ENCODE data around the gene GPC3. TPM values are rescaled to one million over a fixed set of nuclear protein-coding genes. Genes with fewer than 3 reads are reported as not detected.

The GPC3 gene
- total and polyA plus RNA-seq, 2 of the 4 experiments (the other 2 are of a cell fraction) = not detected

GRCh38 chrX:133527415-133527814 is 458.0 kb downstream of the GPC3 start:
- Histone ChIP-seq H4K8ac (ENCODE audit: low read depth in 2 of 2, low read length in 2 of 2) (no peak overlapping the region), H2AK5ac (ENCODE audit: low read depth, low read length) (no peak overlapping the region), H4K20me1 (ENCODE audit: insufficient read depth, low read length) (no peaks in the 10 kb centered on the region), H2AFZ (replicated peaks; ENCODE audit: low read length, poor library complexity) (no peak overlapping the region), H3K36me3 (ENCODE audit: control insufficient read depth, insufficient read depth, low read length) (no peaks in the 10 kb centered on the region), H2BK20ac (ENCODE audit: low read depth, low read length) (no peak overlapping the region), H4K91ac (ENCODE audit: insufficient read depth, low read depth, low read length) (no peak overlapping the region), H3K23ac (ENCODE audit: low read depth, low read length) (no peak overlapping the region), H2BK15ac (ENCODE audit: low read depth, low read length) (no peak overlapping the region), H3K14ac (replicated peaks; ENCODE audit: low read depth, low read length) (no peak overlapping the region), H2AK9ac (replicated peaks; ENCODE audit: low read depth, low read length, poor library complexity) (no peak overlapping the region), H3K27me3 (ENCODE audit: control insufficient read depth, insufficient read depth, low read length) (peaks cover 2% of the 10 kb centered on the region; the same call in 1 of the 2 replicates), H3K4ac (ENCODE audit: low read depth, low read length) (no peak overlapping the region), H3K4me3 (ENCODE audit: insufficient read depth, low read depth, low read length) (no peak overlapping the region), H3K18ac (ENCODE audit: low read depth, low read length) (no peak overlapping the region), H4K5ac (ENCODE audit: low read depth, low read length) (no peak overlapping the region), H3K27ac (ENCODE audit: insufficient read depth, low read length) (no peak overlapping the region), H3K9ac (ENCODE audit: low read depth, low read length) (no peak overlapping the region), H3K9me1 (ENCODE audit: insufficient read depth, low read length) (no peaks in the 10 kb centered on the region), H3K9me3 (ENCODE audit: control insufficient read depth, insufficient read depth, low read length) (no peaks in the 10 kb centered on the region), H3K79me1 (ENCODE audit: low read depth in 1 of 2, low read length in 2 of 2) (no peaks in the 10 kb centered on the region), H3K4me1 (ENCODE audit: control insufficient read depth, insufficient read depth, low read length) (no peaks in the 10 kb centered on the region), H2BK5ac (ENCODE audit: low read depth, low read length, poor library complexity, severe bottlenecking) (no peak overlapping the region), H3K4me2 (ENCODE audit: low read depth, low read length) (no peak overlapping the region), H3K56ac (ENCODE audit: extremely low read depth, insufficient read depth, low read length) (no peak overlapping the region), H2BK120ac (ENCODE audit: low read depth, low read length) (no peak overlapping the region)
- intact Hi-C loops (cut with micrococcal nuclease) (no loop called here), in situ Hi-C loops (cut with MboI; ENCODE audit: low sequenced_read_pairs) (no loop called here), dilution Hi-C loops (cut with HindIII; ENCODE audit: low sequenced_read_pairs, unreplicated experiment) (no loop called here)
- CTCF ChIA-PET = no interaction called here
- POLR2A ChIA-PET (ENCODE audit: unreplicated experiment) = no interaction called here
- no peak for DNase-seq
- no peak for ATAC-seq (ENCODE audit: low read depth)
- WGBS, 2 experiments (ENCODE audit: extremely low coverage in 2 of 2, insufficient read length in 1 of 2) = no CpG with 5 or more reads among the region's 3 CpGs
- TF ChIP-seq MAFK (IDR thresholded peaks at IDR 0.05; ENCODE audit: low read depth, low read length) = no peak
- TF ChIP-seq RFX5 (IDR thresholded peaks at IDR 0.05; ENCODE audit: low read depth, low read length) = no peak
- no peak for TF ChIP-seq SMC3 (IDR thresholded peaks at IDR 0.05; ENCODE audit: low read depth, low read length)
- TF ChIP-seq USF2 (IDR thresholded peaks at IDR 0.05; ENCODE audit: low read depth, low read length) = no peak
- no peak for TF ChIP-seq MAZ (IDR thresholded peaks at IDR 0.05; ENCODE audit: borderline replicate concordance, low read depth, low read length)
- TF ChIP-seq FOS (IDR thresholded peaks at IDR 0.05; ENCODE audit: low read depth, low read length) = no peak
- no peak for TF ChIP-seq CTCF (conservative IDR thresholded peaks at IDR 0.05; ENCODE audit: low read depth, low read length)
- TF ChIP-seq RAD21 (IDR thresholded peaks at IDR 0.05; ENCODE audit: low read length) = no peak
- TF ChIP-seq NFE2L2 (IDR thresholded peaks at IDR 0.05; ENCODE audit: low read depth, low read length) = no peak
- no peak for TF ChIP-seq ELK1 (IDR thresholded peaks at IDR 0.05; ENCODE audit: borderline replicate concordance, low read depth, low read length)
- TF ChIP-seq BHLHE40 (IDR thresholded peaks at IDR 0.05; ENCODE audit: low read depth, low read length) = no peak
- no peak for TF ChIP-seq CHD1 (IDR thresholded peaks at IDR 0.05; ENCODE audit: low read depth, low read length)
- no peak for TF ChIP-seq RCOR1 (IDR thresholded peaks at IDR 0.05; ENCODE audit: insufficient replicate concordance, low read length)
- TF ChIP-seq POLR2A (IDR thresholded peaks at IDR 0.05; ENCODE audit: low read depth, low read length) = no peak
- no peak for TF ChIP-seq MXI1 (IDR thresholded peaks at IDR 0.05; ENCODE audit: borderline replicate concordance, low read depth, low read length)
- no peak for TF ChIP-seq CEBPB (IDR thresholded peaks at IDR 0.05; ENCODE audit: low read depth, low read length)
- no TSS peak for BruUV-seq (replicated peaks)

Measured in IMR-90 (cell line).